Thymus (tissue), 11 donors: ENCODE measurements around the gene DENND1C. TPM values are rescaled to one million over a fixed set of nuclear protein-coding genes. Genes with fewer than 3 reads are reported as not detected.

ENCODE experiments used
- DNase-seq, 9 donors: peaks; one replicate each; pipeline ENCODE4 v3.0.0-alpha.2; 2013; ENCODE audit warnings: low spot score in 9 of 9, low read depth in 6 of 9, missing footprints in 1 of 9
- H3K27ac ChIP-seq, 2 donors: one replicate each; pipeline ENCODE4 v1.5.1; 2013; ENCODE audit warnings: control low read depth in 1 of 2, low read depth in 1 of 2, low read length in 1 of 2, mild to moderate bottlenecking in 1 of 2, moderate library complexity in 1 of 2
- H3K27me3 ChIP-seq, 2 donors: one replicate each; pipeline ENCODE4 v1.5.1; 2013; ENCODE audit warnings: low read length in 1 of 2; ENCODE audit not compliant: control insufficient read depth in 2 of 2, insufficient read depth in 1 of 2
- H3K36me3 ChIP-seq, 2 donors: one replicate each; pipeline ENCODE4 v1.5.1; 2013; ENCODE audit warnings: low read length in 1 of 2, mild to moderate bottlenecking in 1 of 2, moderate library complexity in 1 of 2; ENCODE audit not compliant: control insufficient read depth in 2 of 2, insufficient read depth in 2 of 2
- H3K4me1 ChIP-seq, 2 donors: one replicate each; pipeline ENCODE4 v1.5.1; 2013; ENCODE audit warnings: low read length in 2 of 2; ENCODE audit not compliant: control insufficient read depth in 2 of 2, insufficient read depth in 2 of 2
- H3K4me3 ChIP-seq, 2 donors: one replicate each; pipeline ENCODE4 v1.5.1; 2013; ENCODE audit warnings: low read length in 2 of 2, control low read depth in 1 of 2, mild to moderate bottlenecking in 1 of 2
- H3K9me3 ChIP-seq, 2 donors: one replicate each; pipeline ENCODE4 v1.5.1; 2013; ENCODE audit warnings: low read length in 1 of 2, mild to moderate bottlenecking in 1 of 2; ENCODE audit not compliant: control insufficient read depth in 2 of 2, insufficient read depth in 1 of 2
- WGBS: extraction: QIAGEN DNeasy Blood & Tissue Kit; methylation state at CpG from one replicate; pipeline ENCODE4 v1.1.7; 2013; 5-methylcytosine and 5-hydroxymethylcytosine counted together
- polyA plus RNA-seq: library from polyadenylated mRNA; stranded (reverse); fragments of 200-250 nt; gene quantifications from one replicate; pipeline ENCODE4 v1.2.3, GENCODE V29; 2013
- total RNA-seq: library from RNA; stranded (reverse); fragments of 120-200 nt; gene quantifications from one replicate; pipeline ENCODE4 v1.2.4, GENCODE V29; 2013
- donor health status: healthy.

DENND1C gene
- total and polyA plus RNA-seq, 2 donors: 6.8 to 46.6 TPM

DNA sequence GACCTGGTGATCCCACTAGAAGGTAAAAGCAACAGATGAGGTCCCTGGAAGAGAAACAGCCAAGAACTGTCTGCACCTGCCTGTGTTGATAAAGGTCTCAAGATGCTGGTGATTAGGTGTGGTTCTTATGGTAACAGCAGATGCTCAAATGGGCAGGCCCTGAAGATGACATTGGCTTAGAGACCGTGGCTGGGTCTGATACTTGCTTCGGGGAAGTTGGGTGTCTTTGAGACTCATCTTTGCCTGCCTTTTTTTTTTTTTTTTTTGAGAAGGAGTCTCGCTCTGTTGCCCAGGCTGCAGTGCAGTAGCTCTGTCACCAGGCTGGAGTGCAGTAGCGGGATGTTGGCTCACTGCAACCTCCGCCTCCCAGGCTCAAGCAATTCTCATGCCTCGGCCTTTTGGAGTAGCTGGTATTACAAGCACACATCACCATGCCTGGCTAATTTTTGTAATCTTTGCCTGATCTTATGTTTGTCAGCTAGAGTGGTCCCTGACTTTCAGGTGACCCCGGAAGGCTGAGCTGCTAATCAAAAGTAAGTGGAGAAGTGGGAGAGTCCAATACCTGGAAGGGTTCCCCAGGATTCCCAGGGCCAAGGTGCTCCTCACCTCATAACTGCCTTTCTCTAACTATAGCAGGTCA, 29.9 kb downstream of the DENND1C start:
- DNase-seq: no peak

DNA sequence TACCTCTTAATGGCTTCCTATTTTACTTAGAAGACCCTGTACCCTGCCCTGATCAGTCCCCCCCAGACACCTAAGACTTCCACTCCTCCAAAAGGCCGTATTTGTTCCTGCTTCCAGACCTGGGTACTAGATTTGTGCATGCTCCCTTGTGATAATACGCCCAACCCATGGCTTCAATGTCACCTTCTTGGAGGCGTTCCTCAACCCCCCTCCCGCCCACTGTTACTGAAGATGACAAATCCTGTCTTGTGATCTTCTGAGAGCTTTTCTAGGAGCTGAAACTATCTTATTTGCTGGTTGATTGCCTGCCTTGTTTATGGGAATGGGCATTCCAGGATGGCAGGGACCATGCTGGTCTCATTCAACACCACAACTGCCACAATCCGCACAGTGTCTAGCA, 31.4 kb downstream of the DENND1C start:
- no peaks in the 10 kb centered on the region for H3K27me3 ChIP-seq
- H3K27ac ChIP-seq: no peak overlapping the region

More for the DNA sequence above, 29.9 kb downstream of the DENND1C start:
- H3K4me3 ChIP-seq: no peak overlapping the region
- peaks cover 13 to 20% of the 10 kb centered on the region in 2 donors for H3K36me3 ChIP-seq
- 95% methylated on average over 7 of the region's 7 CpGs for WGBS
- no peak overlapping the region for H3K27ac ChIP-seq
- H3K9me3 ChIP-seq: peaks cover 7 to 24% of the 10 kb centered on the region in 2 donors
- no peaks in the 10 kb centered on the region for H3K27me3 ChIP-seq
- no peaks in the 10 kb centered on the region for H3K4me1 ChIP-seq

DNA sequence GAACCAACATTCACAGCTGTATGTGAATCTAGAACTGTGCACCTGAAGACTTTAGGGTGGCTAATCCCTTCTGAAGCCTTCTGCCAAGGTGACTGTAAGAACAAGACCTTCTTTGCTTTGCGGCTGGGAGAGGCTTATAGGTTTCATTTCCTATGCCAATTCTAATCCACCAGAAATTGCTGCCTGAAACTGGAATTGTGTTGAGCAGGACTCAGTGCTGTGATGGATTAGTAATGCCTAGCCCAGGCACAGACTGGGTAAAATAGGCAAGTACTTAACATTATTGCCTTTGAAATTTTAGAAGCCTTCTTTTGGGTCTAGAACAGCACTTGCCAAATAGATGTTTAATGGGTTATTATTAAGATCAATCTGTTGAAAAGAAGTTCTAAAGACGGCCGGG, 33.5 kb downstream of the DENND1C start:
- Histone ChIP-seq H3K27me3 (no peaks in the 10 kb centered on the region), H3K36me3 (no peaks in the 10 kb centered on the region), H3K27ac (no peak overlapping the region), H3K4me3 (no peak overlapping the region), H3K4me1 (no peaks in the 10 kb centered on the region), H3K9me3 (peaks cover 0 to 1% of the 10 kb centered on the region in 2 donors)
- no peak for DNase-seq
- 98% methylated on average over 3 of the region's 3 CpGs for WGBS

More for the DNA sequence above, 31.4 kb downstream of the DENND1C start:
- no peak for DNase-seq
- Histone ChIP-seq H3K4me1 (no peaks in the 10 kb centered on the region), H3K36me3 (peaks cover 10 to 16% of the 10 kb centered on the region in 2 donors), H3K9me3 (peaks cover 7 to 20% of the 10 kb centered on the region in 2 donors), H3K4me3 (no peak overlapping the region)
- WGBS: 98% methylated on average over 5 of the region's 5 CpGs

DNA sequence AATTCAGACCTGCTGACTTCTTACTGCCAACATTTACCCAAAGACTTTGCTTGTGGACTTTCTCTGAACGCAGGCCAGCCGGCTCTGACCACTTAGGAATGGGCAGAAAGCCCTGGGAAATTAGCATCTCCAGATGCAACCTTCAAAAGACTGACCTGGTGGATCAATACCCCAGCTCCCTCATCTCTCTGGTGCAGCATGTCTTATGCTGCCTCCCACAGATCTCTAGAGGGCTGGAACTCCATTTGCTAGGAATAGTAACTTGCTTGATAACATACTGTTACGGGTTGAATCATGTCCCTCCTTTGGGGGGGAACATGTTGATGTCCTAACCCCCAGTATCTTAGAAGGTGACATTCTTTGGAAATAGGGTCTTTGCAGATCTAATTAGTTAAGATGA, 35.1 kb downstream of the DENND1C start:
- Histone ChIP-seq H3K4me3 (no peak overlapping the region), H3K4me1 (no peaks in the 10 kb centered on the region), H3K36me3 (no peaks in the 10 kb centered on the region), H3K27me3 (no peaks in the 10 kb centered on the region), H3K9me3 (peaks cover 0 to under 1% of the 10 kb centered on the region in 2 donors), H3K27ac (no peak overlapping the region)
- 96% methylated on average over 3 of the region's 3 CpGs for whole genome bisulfite sequencing
- no peak for DNase-seq

DNA sequence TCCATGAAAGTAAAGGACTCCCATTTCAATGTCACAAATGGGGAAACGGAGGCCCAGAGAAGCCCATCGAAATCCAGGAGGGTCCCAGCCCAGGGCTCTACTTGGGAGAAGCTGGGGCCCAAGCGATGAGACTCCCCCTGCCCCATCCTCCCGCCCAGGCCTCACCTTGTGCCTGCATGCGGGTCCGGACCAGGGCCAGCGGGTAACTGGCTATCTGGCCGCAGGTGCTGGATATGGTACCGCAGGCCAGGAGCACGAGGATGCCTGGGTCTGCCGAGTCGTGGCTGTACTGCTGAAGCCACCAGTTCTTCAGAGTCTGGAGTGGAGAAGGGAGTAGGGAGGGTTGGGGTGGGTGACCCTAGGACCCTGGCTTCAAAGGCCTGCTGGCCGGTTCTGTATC, 37.6 kb downstream of the DENND1C start:
- H3K9me3 ChIP-seq: peaks cover 0 to 4% of the 10 kb centered on the region in 2 donors
- no peaks in the 10 kb centered on the region for H3K27me3 ChIP-seq
- 94% methylated on average over 13 of the region's 13 CpGs for WGBS
- H3K4me3 ChIP-seq: no peak overlapping the region
- H3K36me3 ChIP-seq: no peaks in the 10 kb centered on the region
- no peak for DNase-seq
- no peak overlapping the region for H3K27ac ChIP-seq
- H3K4me1 ChIP-seq: no peaks in the 10 kb centered on the region

DNA sequence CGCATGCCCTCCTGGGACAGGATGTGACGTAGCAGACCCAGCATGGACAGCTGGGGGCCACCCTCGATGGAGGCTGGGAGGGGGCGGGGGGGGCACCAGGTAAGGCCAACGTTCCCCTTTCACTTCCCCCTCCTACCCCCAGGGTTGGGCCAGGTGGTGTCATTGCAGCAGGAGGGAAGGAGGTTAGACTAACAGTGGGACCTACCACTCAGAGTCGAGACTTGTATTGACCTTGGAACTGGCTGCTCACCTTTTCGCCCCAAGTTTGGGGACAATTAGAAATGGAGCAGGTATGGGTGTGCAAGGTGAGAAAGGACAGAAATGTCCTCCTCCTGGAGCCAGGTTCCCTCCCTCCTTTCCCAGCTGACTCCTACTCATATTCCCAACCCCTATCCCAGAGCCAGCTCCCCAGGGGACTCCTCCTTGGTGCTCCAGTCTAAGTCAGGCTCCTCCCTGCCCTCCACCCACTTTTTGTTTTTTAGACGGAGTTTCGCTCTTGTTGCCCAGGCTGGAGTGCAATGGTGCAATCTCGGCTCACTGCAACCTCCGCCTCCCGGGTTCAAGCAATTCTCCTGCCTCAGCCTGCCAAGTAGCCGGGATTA, 39.4 kb downstream of the DENND1C start:
- Histone ChIP-seq H3K4me3 (no peak overlapping the region), H3K36me3 (no peaks in the 10 kb centered on the region), H3K9me3 (peaks cover 0 to 4% of the 10 kb centered on the region in 2 donors), H3K27me3 (no peaks in the 10 kb centered on the region), H3K27ac (no peak overlapping the region), H3K4me1 (no peaks in the 10 kb centered on the region)
- 83% methylated on average over 13 of the region's 13 CpGs for WGBS
- no peak for DNase-seq

DNA sequence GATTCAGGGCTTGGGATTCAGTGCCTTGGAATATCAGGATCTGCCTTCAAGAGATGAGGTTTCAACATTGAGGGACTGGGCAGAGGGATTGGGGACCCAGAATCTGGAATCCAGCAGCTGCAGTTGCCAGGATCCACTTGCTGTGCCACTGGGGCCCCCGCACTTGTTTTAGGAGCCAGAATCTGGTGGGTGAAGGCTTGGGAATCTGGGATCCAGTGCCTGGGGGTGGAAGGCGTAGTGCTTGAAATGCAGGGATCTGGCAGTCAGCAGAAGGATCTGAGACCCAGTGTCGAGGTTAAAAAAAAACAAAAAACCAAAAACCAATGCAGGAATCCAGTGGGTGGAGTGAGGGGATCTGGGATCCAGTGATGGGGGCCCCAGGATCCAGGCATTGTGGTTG, 40.7 kb downstream of the DENND1C start:
- no peaks in the 10 kb centered on the region for H3K36me3 ChIP-seq
- WGBS: 94% methylated on average over 3 of the region's 3 CpGs
- peaks cover 0 to 4% of the 10 kb centered on the region in 2 donors for H3K9me3 ChIP-seq
- no peaks in the 10 kb centered on the region for H3K27me3 ChIP-seq
- H3K27ac ChIP-seq: no peak overlapping the region
- DNase-seq: no peak
- no peaks in the 10 kb centered on the region for H3K4me1 ChIP-seq
- H3K4me3 ChIP-seq: no peak overlapping the region

DNA sequence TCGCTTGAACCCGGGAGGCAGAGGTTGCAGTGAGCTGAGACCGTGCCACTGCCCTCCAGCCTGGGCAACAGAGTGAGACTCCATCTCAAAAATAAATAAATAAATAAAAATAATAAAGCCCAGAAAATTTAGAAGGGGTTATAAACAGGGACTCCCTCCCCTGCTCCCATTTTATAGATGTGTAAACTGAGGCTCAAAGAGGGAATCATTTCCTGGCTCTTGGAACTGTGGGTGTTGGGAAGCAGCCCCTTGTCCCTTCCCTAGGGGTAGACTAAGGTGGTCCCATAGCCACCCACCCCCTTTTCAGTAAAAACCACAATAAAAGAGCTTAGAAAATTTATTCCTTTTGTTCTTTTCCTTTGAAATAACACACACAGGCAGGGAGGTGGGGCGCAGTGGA, 41.8 kb downstream of the DENND1C start:
- WGBS: 90% methylated on average over 4 of the region's 4 CpGs
- no peak overlapping the region for H3K4me3 ChIP-seq
- H3K27me3 ChIP-seq: no peaks in the 10 kb centered on the region
- H3K4me1 ChIP-seq: no peaks in the 10 kb centered on the region
- H3K27ac ChIP-seq: no peak overlapping the region
- H3K9me3 ChIP-seq: peaks cover 0 to 4% of the 10 kb centered on the region in 2 donors
- no peaks in the 10 kb centered on the region for H3K36me3 ChIP-seq
- no peak for DNase-seq

DNA sequence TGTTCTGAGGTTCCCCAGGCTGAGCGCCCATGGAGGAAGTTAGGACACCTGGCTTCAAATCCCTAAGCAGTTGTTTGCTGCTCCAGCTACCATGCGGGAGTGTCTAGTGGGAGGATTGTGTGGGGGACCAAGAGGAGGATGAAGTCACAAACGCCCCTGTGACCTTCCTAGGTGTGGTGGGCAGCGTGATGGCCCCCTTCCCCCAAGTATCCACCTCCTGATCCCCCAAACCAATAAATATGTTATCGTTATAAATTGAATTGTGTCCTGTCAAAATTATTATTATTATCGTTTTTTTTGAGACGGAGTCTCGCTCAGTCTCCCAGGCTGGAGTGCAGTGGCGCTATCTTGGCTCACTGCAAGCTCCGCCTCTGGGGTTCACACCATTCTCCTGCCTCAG, 47.9 kb downstream of the DENND1C start, which contains the start of gene SLC25A41:
Gene SLC25A41, minus strand, starts transcription at position 101 of the 400 bp plus-strand sequence. Its CDS starts 70 bp downstream, at position 31.
- Histone ChIP-seq H3K9me3 (peaks cover 0 to 6% of the 10 kb centered on the region in 2 donors), H3K36me3 (no peaks in the 10 kb centered on the region), H3K27me3 (peaks cover 0 to 15% of the 10 kb centered on the region in 2 donors), H3K27ac (no peak within 1 kb of the TSS), H3K4me1 (no peaks in the 10 kb centered on the region), H3K4me3 (no peak within 1 kb of the TSS)
- DNase-seq: no peak
- 95% methylated on average over 10 of the region's 10 CpGs for WGBS
